Medulla oblongata (tissue), 1 donor: Measurements from ENCODE around the gene CD1B.
"Not testable (repeated sequence)": the region's sequence is repeated elsewhere in the genome, so short reads cannot be mapped to it uniquely, and the experiment has no call there.

Experiments used
- DNase-seq: peaks from one replicate; pipeline ENCODE4 v3.0.0-alpha.2; 2015; ENCODE audit errors: extremely low spot score

CD1B gene

GRCh38 chr1:158329300-158329699, 2.0 kb downstream of the CD1B start:
- no peak for DNase-seq

DNA sequence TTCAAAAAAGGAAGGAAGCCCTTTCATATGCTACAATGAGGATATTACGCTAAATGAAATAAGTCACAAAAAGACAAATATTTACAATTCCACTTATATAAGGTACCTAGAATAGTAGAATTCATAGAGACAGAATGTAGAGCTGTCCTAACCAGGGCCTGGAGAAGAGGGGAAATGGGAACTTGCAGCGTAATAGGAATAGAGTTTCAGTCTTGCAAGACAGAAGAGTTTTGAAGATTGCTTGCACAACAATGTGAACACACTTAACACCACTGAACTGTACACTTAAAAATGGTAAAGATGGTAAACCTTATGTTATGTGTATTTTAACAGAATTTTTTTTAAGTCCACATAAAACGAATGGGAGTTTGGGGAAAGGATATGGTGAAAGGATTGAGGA, 2.9 kb downstream of the CD1B start:
- DNase-seq: no peak

DNA sequence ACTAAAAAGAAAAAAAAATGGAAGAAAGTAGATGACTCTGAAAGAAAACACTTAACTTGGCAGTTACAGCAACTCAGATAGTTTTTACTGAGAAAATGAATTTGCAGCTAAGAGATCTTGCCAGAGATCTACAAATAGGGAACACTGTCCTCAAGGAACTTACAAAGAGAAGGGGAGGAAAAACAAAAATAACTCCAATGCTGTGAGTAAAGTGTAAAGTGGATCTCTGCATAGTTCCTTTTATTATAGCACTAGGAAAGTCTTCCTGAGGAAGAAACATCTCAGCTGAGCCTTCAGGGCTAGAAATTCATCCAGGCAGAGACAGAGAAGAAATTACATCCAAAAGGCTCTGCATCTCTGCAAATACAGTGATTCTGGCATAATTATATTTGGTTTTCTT, 3.9 kb downstream of the CD1B start:
- DNase-seq: no peak

DNA sequence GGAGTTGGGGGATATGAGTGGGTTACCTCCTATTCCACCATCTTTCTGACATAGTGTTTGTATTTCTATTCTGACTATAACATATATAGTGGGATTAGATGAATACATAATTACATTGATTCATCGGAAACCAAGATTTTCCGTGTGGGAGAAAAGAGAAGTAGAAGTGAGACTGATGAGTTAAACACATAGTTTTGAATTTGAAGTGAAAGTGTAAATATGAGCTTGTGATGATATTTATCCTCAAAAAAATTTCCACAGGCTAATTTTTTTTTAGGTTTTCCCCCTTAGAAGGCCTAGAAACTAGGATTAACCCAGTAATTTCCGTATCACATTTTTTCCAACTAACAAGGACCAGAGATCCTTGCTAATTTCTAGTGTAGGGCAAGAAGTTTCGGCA, 6.9 kb downstream of the CD1B start:
- DNase-seq: no peak

DNA sequence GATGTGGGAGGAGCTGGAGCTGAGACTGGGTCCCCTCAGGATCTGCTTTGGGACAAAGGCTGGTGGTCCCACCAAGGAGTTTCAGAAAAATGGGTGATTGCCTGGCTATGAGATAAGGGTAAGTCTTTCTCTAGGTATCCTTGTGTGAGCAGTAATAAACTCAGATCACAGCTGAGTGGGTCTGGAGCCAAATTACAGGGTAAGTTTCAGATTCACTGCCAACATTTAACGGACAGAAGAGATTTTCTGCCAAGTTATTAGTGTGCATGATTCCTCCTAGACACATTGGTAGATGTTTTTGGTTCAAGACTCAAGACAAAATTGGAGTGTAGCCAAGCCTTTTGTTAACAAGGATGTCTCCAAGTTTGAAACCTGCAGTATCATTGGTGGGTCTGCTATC, 7.5 kb downstream of the CD1B start:
- no peak for DNase-seq

GRCh38 chr1:158311066-158311465, 20.3 kb downstream of the CD1B start:
- DNase-seq: no peak

DNA sequence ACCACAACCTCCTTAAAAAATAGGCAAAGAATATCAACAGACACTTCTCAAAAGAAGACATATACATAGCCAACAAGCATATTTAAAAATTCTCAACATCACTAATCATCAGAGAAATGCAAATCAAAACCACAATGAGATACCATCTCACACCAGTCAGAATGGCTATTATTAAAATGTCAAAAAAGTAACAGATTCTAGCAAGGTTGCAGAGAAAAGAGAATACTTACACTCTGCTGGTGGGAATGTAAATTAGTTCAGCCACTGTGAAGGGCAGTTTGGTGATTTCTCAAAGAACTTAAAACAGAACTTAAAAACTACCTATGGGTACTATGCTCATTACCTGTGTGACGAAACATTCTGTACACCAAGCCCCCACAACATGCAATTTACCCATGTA, 20.7 kb downstream of the CD1B start:
- DNase-seq: no peak

GRCh38 chr1:158295791-158296190, 35.5 kb downstream of the CD1B start:
- no peak for DNase-seq

DNA sequence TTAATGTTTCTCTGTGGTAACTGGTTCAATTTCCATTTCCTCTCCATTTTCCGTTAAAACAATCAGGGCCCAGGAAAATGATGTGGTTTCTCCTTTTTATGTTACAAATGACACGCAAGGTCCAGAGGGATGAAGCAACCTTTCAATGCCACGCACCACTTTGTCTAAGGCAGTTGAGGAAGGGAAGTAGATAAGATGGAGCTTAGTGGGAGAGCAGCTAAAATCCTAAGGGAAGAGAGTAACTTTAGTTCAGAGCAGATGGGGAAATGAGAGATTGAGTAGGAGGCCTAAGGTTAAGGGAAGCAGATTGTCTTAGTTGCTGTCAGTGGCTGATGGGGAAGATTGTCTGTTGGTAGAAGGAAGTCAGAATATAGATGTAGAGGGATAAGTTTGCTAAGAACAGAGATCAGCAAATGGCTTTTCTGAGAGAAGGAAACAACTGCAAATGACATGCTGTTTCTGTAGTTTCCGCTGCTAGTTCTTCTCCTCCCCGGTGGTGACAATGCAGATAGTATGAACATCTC, 40.9 kb downstream of the CD1B start:
- DNase-seq: peak; percentile 22

GRCh38 chr1:158289811-158290210, 41.5 kb downstream of the CD1B start, which contains the start of gene CD1C:
CD1C (plus strand) TSS chr1:158289923; CDS start chr1:158290065, 142 bp downstream.
- no peak for DNase-seq

DNA sequence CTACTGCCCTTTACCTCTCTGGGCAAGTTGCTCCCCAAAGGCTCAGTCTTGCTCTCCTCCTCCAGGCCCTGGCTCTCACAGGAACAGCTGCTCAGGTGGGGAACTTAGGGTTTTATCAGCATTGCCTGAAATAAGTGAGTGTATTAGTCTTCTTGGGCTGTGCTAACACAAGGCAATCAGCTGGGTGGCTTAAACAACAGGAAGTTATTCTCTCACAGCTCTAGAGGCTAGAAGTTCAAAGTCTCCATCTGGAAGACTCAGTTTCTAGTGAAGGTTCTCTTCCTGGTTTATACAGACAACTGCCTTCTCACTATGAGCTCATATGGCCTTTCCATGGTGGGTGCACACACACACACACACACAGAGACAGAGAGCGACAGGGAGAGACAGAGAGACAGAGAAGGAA, 44.4 kb downstream of the CD1B start:
- DNase-seq: no peak

- no peak for DNase-seq
Measured at GRCh38 chr1:158286487-158286886, 44.8 kb downstream of the CD1B start.

GRCh38 chr1:158285756-158286241, 45.5 kb downstream of the CD1B start:
- DNase-seq: peak; percentile 87

DNA sequence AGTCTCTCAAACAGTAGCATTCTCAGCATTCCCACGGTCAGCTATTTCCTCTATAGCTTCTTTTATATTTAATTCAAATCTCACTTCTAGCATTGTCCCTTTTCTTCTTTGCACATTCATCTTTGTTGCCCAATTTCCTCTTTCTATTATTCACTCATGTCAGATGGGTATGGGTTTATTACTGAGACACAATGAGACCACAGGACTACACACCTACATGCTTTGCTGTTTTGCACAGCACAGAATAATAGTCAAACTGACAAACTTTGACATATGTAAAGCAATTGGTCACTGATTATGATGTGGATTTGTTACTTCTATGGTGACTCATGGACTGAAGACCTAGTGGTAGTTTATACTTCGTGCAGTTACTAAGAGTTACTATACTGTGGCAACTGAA, 47.4 kb downstream of the CD1B start:
- no peak for DNase-seq

GRCh38 chr1:158282421-158282820, 48.9 kb downstream of the CD1B start:
- DNase-seq: not testable (repeated sequence)
